HepG2 (cell line): ENCODE data around the gene BIRC3. TPM values are rescaled to one million over a fixed set of nuclear protein-coding genes. Genes with fewer than 3 reads are reported as not detected.

Experiments used
- CREM ChIP-seq, 2 experiments: sonication (generic) in 1 of 2; formaldehyde crosslinking in 1 of 2; IDR thresholded peaks; 2 replicates each; pipeline versions ENCODE4 v1.4.0 to v1.6.1; 2016 to 2020; ENCODE audit warnings: antibody characterized with exemption in 1 of 2, mild to moderate bottlenecking in 1 of 2, missing genetic modification reagents in 1 of 2
- ELF4 ChIP-seq: sonication (generic); formaldehyde crosslinking; IDR thresholded peaks from 2 replicates; pipeline ENCODE4 v1.5.0; 2020; ENCODE audit warnings: missing genetic modification reagents, mild to moderate bottlenecking, moderate library complexity, borderline replicate concordance
- ESRRA ChIP-seq: sonication (generic); formaldehyde crosslinking; IDR thresholded peaks from 2 replicates; pipeline ENCODE4 v1.5.1; 2020; ENCODE audit warnings: mild to moderate bottlenecking, low read depth, missing genetic modification reagents
- ETV5 ChIP-seq: IDR thresholded peaks from 2 replicates; pipeline ENCODE4 v1.6.1; 2018; ENCODE audit warnings: missing biosample characterization, missing genetic modification reagents, inconsistent platforms, borderline replicate concordance
- KLF16 ChIP-seq, 2 experiments: sonication (generic) in 1 of 2; formaldehyde crosslinking in 1 of 2; IDR thresholded peaks; 2 replicates each; pipeline versions ENCODE4 v1.6.1 to v1.8.0; 2016 to 2023; ENCODE audit warnings: missing genetic modification reagents in 2 of 2, missing compliant biosample characterization in 1 of 2
- MBD4 ChIP-seq: IDR thresholded peaks from 2 replicates; pipeline ENCODE4 v1.6.1; 2012; ENCODE audit warnings: low read length, inconsistent platforms, borderline replicate concordance
- MED13 ChIP-seq: sonication (generic); formaldehyde crosslinking; IDR thresholded peaks from 2 replicates; pipeline ENCODE4 v1.5.0; 2020; ENCODE audit warnings: missing genetic modification reagents
- NR2F6 ChIP-seq, 2 experiments: IDR thresholded peaks; 2 replicates each; pipeline ENCODE4 v1.6.1; 2016; ENCODE audit warnings: antibody characterized with exemption in 1 of 2, mild to moderate bottlenecking in 1 of 2
- PITX1 ChIP-seq: sonication (generic); formaldehyde crosslinking; IDR thresholded peaks from 2 replicates; pipeline ENCODE4 v1.5.1; 2020; ENCODE audit warnings: mild to moderate bottlenecking, missing genetic modification reagents
- RORA ChIP-seq: sonication (generic); formaldehyde crosslinking; IDR thresholded peaks from 2 replicates; pipeline ENCODE4 v1.5.0; 2020; ENCODE audit warnings: mild to moderate bottlenecking, missing genetic modification reagents, moderate library complexity
- SIX1 ChIP-seq: sonication (generic); formaldehyde crosslinking; IDR thresholded peaks from 2 replicates; pipeline ENCODE4 v1.4.0; 2020; ENCODE audit warnings: missing genetic modification reagents, borderline replicate concordance
- SP5 ChIP-seq: IDR thresholded peaks from 2 replicates; pipeline ENCODE4 v1.6.1; 2016; ENCODE audit warnings: low read depth, borderline replicate concordance
- TARDBP ChIP-seq: sonication (generic); formaldehyde crosslinking; IDR thresholded peaks from 2 replicates; pipeline ENCODE4 v1.8.0; 2022; ENCODE audit warnings: mild to moderate bottlenecking, missing genetic modification reagents
- TCF7 ChIP-seq: sonication (generic); IDR thresholded peaks from 2 replicates; pipeline ENCODE4 v1.6.1; 2016; ENCODE audit warnings: antibody characterized with exemption, low read depth
- TOPORS ChIP-seq: sonication (generic); formaldehyde crosslinking; IDR thresholded peaks from 2 replicates; pipeline ENCODE4 v1.8.0; 2023; ENCODE audit warnings: mild to moderate bottlenecking, missing genetic modification reagents
- ZNF232 ChIP-seq: sonication (generic); formaldehyde crosslinking; IDR thresholded peaks from 2 replicates; pipeline ENCODE4 v1.4.0; 2020; ENCODE audit warnings: missing genetic modification reagents, borderline replicate concordance
- ZNF296 ChIP-seq: sonication (generic); formaldehyde crosslinking; conservative IDR thresholded peaks from 2 replicates; pipeline ENCODE4 v1.5.0; 2020; ENCODE audit warnings: mild to moderate bottlenecking, missing genetic modification reagents
- ZNF33A ChIP-seq: sonication (generic); formaldehyde crosslinking; IDR thresholded peaks from 2 replicates; pipeline ENCODE4 v1.5.1; 2020; ENCODE audit warnings: missing genetic modification reagents, mild to moderate bottlenecking, moderate library complexity, borderline replicate concordance
- ZSCAN29 ChIP-seq: sonication (generic); formaldehyde crosslinking; conservative IDR thresholded peaks from 2 replicates; pipeline ENCODE4 v1.4.0; 2020; ENCODE audit warnings: mild to moderate bottlenecking, missing genetic modification reagents
- polyA plus RNA-seq, 8 experiments: library from polyadenylated mRNA; depleted of rRNA in 3 of 8; stranded (reverse) in 7 of 8; unstranded in 1 of 8; fragments of >200 nt; fragmentation: Illumina TruSeq in 4 of 8; extraction: Trizol in 4 of 8; gene quantifications; 2 replicates each; pipeline versions ENCODE4 v1.2.1 to v1.2.3, GENCODE V29; 2011 to 2016; ENCODE audit warnings: low read depth in 4 of 8, missing spikeins in 1 of 8, mixed read lengths in 1 of 8; ENCODE audit not compliant: insufficient read depth in 1 of 8
- total RNA-seq, 5 experiments: library from RNA; depleted of rRNA; stranded (reverse); fragments of >200 nt; fragmentation: Illumina TruSeq; extraction: Trizol; gene quantifications; 2 replicates each; pipeline ENCODE4 v1.2.3, GENCODE V29; 2016; ENCODE audit warnings: low read depth in 1 of 5
- TF ChIP-seq, protein P1 (sequence below): sonication (generic); IDR thresholded peaks from 2 replicates; pipeline ENCODE4 v1.6.1; 2016; ENCODE audit warnings: low read depth, borderline replicate concordance
- TF ChIP-seq, protein P2 (sequence below): sonication (generic); formaldehyde crosslinking; IDR thresholded peaks from 2 replicates; pipeline ENCODE4 v1.4.0; 2020; ENCODE audit warnings: missing genetic modification reagents
- TF ChIP-seq, protein P3 (sequence below): sonication (generic); formaldehyde crosslinking; IDR thresholded peaks from 2 replicates; pipeline ENCODE4 v1.5.0; 2020; ENCODE audit warnings: mild to moderate bottlenecking, missing genetic modification reagents, borderline replicate concordance
- TF ChIP-seq, protein P4 (sequence below): sonication (generic); formaldehyde crosslinking; IDR thresholded peaks from 2 replicates; pipeline ENCODE4 v1.8.0; 2022; ENCODE audit warnings: mild to moderate bottlenecking, missing genetic modification reagents; ENCODE audit not compliant: insufficient replicate concordance

Gene BIRC3
- total and polyA plus RNA-seq, 2 of the 13 experiments (the other 11 are each of a cell fraction or from before 2014, with no cell fraction given) = 0.41 to 4.2 TPM

DNA sequence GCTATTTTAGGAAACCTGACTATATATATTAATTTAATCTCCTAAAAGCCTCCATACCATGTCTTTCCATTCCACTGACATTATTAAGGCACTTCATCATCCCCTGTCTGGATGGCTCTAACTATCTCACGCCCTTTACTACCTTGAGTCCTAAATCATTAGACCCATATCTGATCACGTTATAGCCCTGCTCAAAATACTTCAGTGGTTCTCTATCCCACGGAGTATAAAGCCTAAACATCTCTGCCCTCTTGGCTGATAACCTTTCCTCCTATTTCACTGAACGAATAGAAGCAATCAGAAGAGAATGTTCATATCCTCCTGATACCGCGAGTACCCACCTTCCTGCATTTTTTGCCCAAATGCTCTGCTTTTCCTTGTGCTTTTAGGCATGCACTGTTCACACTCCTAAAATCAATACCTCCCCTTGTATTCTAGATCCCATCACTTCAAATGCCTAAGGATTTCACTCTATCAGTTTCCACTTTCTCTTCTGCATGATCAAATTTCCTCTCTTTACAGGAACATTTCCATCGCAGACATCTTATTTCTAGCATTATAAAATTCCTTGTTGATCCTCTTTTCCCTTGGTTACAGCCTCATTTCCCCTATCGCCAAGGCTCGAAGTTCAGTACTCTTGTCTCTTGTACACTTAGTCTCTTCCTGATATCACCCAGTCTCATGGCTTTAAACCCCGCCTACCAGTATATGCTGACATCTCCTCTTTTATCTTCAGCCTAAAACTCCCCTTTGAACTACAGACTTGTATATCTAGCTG is 45.0 kb upstream of the BIRC3 start (continued):
- peak in 1 of 2 experiments; percentile 22; a peak in 1 of 4 replicates for TF ChIP-seq KLF16 (CRISPR knock-in tag; IDR thresholded peaks at IDR 0.05)
- TF ChIP-seq PITX1 (CRISPR knock-in tag) = no peak
- TF ChIP-seq ZNF232 (CRISPR knock-in tag) = no peak
- TF ChIP-seq SIX1 = peak; percentile 65; the same call in 1 of the 2 replicates
- no peak for TF ChIP-seq RORA (CRISPR knock-in tag)
- TF ChIP-seq, protein P1, sequence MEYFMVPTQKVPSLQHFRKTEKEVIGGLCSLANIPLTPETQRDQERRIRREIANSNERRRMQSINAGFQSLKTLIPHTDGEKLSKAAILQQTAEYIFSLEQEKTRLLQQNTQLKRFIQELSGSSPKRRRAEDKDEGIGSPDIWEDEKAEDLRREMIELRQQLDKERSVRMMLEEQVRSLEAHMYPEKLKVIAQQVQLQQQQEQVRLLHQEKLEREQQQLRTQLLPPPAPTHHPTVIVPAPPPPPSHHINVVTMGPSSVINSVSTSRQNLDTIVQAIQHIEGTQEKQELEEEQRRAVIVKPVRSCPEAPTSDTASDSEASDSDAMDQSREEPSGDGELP = no peak
- TF ChIP-seq ZNF33A (CRISPR knock-in tag) = no peak
- TF ChIP-seq, protein P2, sequence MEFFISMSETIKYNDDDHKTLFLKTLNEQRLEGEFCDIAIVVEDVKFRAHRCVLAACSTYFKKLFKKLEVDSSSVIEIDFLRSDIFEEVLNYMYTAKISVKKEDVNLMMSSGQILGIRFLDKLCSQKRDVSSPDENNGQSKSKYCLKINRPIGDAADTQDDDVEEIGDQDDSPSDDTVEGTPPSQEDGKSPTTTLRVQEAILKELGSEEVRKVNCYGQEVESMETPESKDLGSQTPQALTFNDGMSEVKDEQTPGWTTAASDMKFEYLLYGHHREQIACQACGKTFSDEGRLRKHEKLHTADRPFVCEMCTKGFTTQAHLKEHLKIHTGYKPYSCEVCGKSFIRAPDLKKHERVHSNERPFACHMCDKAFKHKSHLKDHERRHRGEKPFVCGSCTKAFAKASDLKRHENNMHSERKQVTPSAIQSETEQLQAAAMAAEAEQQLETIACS (CRISPR knock-in tag) = no peak
- TF ChIP-seq TOPORS = no peak
- TF ChIP-seq TCF7 = peak; percentile 79
- TF ChIP-seq TARDBP (CRISPR knock-in tag) = peak; percentile 50; the same call in 1 of the 2 replicates
- TF ChIP-seq ZSCAN29 (CRISPR knock-in tag) = 0 out of 2 replicates have a peak, but pooled peaks have one; percentile 35
- peak; percentile 91 for TF ChIP-seq SP5
- TF ChIP-seq ZNF296 (CRISPR knock-in tag) = no peak
- TF ChIP-seq CREM (IDR thresholded peaks at IDR 0.05) = peak; percentile 69; the same call in 1 of the 2 replicates
- no peak for TF ChIP-seq CREM (CRISPR knock-in tag; IDR thresholded peaks at IDR 0.05)
- TF ChIP-seq, protein P3, sequence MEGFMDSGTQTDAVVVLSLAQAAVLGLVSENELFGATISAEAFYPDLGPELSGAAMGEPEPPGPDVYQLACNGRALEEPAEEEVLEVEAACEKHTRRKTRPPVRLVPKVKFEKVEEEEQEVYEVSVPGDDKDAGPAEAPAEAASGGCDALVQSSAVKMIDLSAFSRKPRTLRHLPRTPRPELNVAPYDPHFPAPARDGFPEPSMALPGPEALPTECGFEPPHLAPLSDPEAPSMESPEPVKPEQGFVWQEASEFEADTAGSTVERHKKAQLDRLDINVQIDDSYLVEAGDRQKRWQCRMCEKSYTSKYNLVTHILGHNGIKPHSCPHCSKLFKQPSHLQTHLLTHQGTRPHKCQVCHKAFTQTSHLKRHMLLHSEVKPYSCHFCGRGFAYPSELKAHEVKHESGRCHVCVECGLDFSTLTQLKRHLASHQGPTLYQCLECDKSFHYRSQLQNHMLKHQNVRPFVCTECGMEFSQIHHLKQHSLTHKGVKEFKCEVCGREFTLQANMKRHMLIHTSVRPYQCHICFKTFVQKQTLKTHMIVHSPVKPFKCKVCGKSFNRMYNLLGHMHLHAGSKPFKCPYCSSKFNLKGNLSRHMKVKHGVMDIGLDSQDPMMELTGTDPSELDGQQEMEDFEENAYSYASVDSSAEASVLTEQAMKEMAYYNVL (CRISPR knock-in tag) = peak; percentile 58; the same call in 1 of the 2 replicates
- TF ChIP-seq ETV5 (CRISPR knock-in tag) = peak; percentile 15; the same call in 1 of the 2 replicates
- no peak for TF ChIP-seq MBD4
- TF ChIP-seq ESRRA (CRISPR knock-in tag) = no peak
- TF ChIP-seq, protein P4, sequence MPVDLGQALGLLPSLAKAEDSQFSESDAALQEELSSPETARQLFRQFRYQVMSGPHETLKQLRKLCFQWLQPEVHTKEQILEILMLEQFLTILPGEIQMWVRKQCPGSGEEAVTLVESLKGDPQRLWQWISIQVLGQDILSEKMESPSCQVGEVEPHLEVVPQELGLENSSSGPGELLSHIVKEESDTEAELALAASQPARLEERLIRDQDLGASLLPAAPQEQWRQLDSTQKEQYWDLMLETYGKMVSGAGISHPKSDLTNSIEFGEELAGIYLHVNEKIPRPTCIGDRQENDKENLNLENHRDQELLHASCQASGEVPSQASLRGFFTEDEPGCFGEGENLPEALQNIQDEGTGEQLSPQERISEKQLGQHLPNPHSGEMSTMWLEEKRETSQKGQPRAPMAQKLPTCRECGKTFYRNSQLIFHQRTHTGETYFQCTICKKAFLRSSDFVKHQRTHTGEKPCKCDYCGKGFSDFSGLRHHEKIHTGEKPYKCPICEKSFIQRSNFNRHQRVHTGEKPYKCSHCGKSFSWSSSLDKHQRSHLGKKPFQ = peak; percentile 82
- TF ChIP-seq ELF4 = no peak
- TF ChIP-seq MED13 = peak; percentile 85
- no peak; the same call in 1 of the 2 replicates for TF ChIP-seq NR2F6 (IDR thresholded peaks at IDR 0.05)
- TF ChIP-seq NR2F6 (CRISPR knock-in tag; IDR thresholded peaks at IDR 0.05) = 0 out of 2 replicates have a peak, but pooled peaks have one; percentile 6
